ENCODE measurements around the gene CCZ1. TPM values are rescaled to one million over a fixed set of nuclear protein-coding genes. Genes with fewer than 3 reads are reported as not detected.
"Not testable (repeated sequence)": the region's sequence is repeated elsewhere in the genome, so short reads cannot be mapped to it uniquely, and the experiment has no call there.

CCZ1 gene
- total RNA-seq, 1 donor from 2014 or later, result 42.9 TPM

GRCh38 chr7:5963205-5963604 lies 64.7 kb downstream of the CCZ1 start:
- FAIRE-seq; DNase-seq (ENCODE audit: low read depth); H3K36me3 ChIP-seq (ENCODE audit: control insufficient read depth, insufficient read depth, low read length): not testable (repeated sequence)

DNA sequence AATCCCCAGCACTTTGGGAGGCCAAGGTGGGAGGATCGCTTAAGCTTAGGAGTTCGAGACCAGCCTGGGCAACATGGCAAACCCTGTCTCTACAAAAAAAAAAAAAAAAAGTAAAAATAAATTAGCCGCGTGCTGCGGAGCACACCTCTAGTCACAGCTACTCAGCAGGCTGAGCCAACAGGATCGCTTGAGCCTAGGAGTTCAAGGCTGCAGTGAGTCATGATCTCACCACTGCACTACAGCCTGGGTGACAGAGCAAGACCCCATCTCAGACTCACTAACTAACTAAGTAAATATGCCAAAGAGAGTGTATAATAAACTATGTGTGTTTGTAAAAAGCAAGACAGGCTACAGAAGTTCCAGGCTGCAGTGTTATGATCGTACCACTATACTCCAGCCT lies 65.3 kb downstream of the CCZ1 start:
- H3K36me3 ChIP-seq (ENCODE audit: control insufficient read depth, insufficient read depth, low read length); H3K4me3 ChIP-seq (ENCODE audit: low read depth, low read length); DNase-seq (ENCODE audit: low read depth); FAIRE-seq; H3K27me3 ChIP-seq (ENCODE audit: control insufficient read depth, insufficient read depth, low read length): not testable (repeated sequence)

More at GRCh38 chr7:5963205-5963604, 64.7 kb downstream of the CCZ1 start:
- H3K4me3 ChIP-seq (ENCODE audit: low read depth, low read length); H3K27me3 ChIP-seq (ENCODE audit: control insufficient read depth, insufficient read depth, low read length): not testable (repeated sequence)

DNA sequence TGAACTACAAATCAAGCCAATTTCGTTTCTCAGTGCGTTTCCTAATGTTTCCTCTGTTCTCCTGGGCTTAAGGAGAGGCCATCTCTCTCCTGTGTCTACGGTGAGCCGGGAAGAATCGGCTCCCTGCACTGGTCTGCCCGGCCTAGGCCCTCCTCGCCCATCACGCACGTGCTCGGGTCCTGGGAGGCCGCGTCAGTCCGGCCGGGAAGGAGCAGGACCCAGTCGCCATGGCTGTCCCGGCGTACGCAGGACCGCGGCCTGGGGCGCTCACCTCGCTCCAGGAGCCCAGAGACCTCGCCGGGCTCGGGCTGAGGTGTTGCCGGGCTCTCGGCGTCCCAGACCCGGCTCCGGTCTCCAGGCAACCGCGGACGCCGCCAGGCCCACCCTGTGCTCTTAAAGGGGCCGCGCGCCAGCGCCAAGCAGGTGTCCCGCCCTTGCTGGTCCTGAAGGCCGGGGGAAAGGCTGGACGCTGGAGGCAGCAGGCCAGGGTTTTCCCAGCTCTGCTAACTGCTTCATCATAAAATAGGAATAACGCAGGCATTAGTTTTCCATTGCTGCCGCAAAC lies 71.9 kb downstream of the CCZ1 start, which contains the start of gene RSPH10B:
RSPH10B (minus strand) TSS at position 343 of the 565 bp plus-strand sequence. CDS start 3,573 bp downstream, outside the sequence.
- not testable (repeated sequence) for H3K36me3 ChIP-seq (ENCODE audit: control insufficient read depth, insufficient read depth, low read length); H3K4me3 ChIP-seq (ENCODE audit: low read depth, low read length); H3K27me3 ChIP-seq (ENCODE audit: control insufficient read depth, insufficient read depth, low read length); DNase-seq (ENCODE audit: low read depth); FAIRE-seq

DNA sequence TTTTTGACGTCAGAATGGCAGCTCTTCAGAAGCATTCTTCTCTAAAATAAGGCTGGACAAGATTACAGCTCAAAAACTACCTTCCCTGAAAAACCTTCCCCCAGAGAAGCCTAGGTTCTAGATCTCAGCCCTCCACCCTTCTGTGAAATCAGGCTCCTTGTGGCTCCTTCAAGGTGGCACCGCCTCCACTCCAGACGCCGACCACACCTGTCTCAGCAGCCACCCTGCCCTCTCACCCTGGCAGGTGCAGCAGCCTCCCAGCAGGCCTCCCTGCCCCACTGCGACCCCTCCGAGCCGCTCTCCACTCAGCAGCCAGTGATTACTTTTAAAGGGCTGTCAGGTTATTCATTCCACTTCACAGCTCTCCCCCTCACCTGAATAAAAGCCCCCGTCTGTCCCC lies 75.0 kb downstream of the CCZ1 start:
- H3K4me3 ChIP-seq (ENCODE audit: low read depth, low read length); FAIRE-seq; H3K27me3 ChIP-seq (ENCODE audit: control insufficient read depth, insufficient read depth, low read length); DNase-seq (ENCODE audit: low read depth); H3K36me3 ChIP-seq (ENCODE audit: control insufficient read depth, insufficient read depth, low read length): not testable (repeated sequence)

Other genes starting within 250 kb of the CCZ1 start
- gene RNF216, start 117.1 kb upstream of the CCZ1 start, total RNA-seq, result 16.3 TPM in 2 replicates
- not detected in 2 replicates for gene OCM, start 17.9 kb upstream of the CCZ1 start, total RNA-seq
- 0.90 TPM in 1 of 2 replicates, not detected in the other for gene RSPH10B, start 72.0 kb downstream of the CCZ1 start, total RNA-seq
- 22.6 and 29.6 TPM in 2 replicates for gene PMS2, start 110.3 kb downstream of the CCZ1 start, total RNA-seq
- gene AIMP2, start 110.5 kb downstream of the CCZ1 start, total RNA-seq, result 50.6 and 79.0 TPM in 2 replicates
- 0.26 TPM in 1 of 2 replicates, not detected in the other for gene ANKRD61, start 132.6 kb downstream of the CCZ1 start, total RNA-seq
- 34.2 and 37.6 TPM in 2 replicates for gene EIF2AK1, start 160.4 kb downstream of the CCZ1 start, total RNA-seq
- 2.6 and 2.9 TPM in 2 replicates for gene USP42, start 206.2 kb downstream of the CCZ1 start, total RNA-seq